CD4-positive, alpha-beta T cell treated with Interleukin-4 for 1 hour (primary cell): ENCODE results near the gene CTNNA2.

Experiments
- DNase-seq, 2 donors: peaks; one replicate each; pipeline ENCODE4 v3.0.0-alpha.2; 2020 to 2022

CTNNA2 gene

GRCh38 chr2:80246534-80246933 is 733.7 kb downstream of the CTNNA2 start:
- DNase-seq = no peak

DNA sequence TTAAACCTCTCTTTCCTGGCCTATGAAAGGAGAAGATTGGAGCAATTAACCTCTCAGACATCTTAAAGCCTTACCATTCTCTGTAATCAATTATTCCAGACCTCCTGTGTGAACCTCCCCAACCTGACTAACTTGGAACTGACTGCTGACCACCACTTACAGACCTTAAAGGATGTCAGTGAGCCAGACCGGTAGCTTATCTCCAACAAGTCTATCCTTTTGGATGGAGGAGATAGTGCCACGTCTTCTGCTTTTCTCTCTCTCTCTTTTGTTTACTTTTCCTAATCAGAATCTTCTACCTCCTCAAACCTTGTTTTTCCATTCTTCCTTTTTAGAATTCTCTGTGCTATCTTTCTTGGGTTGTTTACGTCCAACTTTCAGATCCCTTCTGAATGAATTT is 734.5 kb downstream of the CTNNA2 start:
- DNase-seq = no peak

DNA sequence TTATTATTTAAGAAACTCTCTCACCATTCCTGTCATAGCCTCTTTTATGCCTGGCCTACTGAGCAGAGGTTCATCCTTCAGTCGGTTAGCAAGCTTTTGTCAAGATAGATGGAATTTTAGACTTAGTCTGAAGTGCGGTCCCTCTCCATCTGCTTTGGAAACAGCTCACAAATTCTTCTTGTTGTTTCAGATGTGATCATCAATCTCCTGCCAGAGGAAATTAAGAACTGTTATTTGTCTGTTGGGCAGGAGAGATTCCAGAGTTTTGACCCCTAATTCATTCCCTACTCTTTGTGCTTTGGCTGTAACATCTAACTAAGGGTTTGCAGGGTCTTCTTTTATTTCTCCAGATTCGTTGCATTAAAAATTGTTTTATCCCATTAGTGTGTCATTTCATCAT is 735.3 kb downstream of the CTNNA2 start:
- DNase-seq = no peak

GRCh38 chr2:80252294-80252986 is 739.6 kb downstream of the CTNNA2 start:
- no peak for DNase-seq

- no peak for DNase-seq
Observed at GRCh38 chr2:80255918-80256781, 743.3 kb downstream of the CTNNA2 start.

GRCh38 chr2:80256782-80257167 is 743.9 kb downstream of the CTNNA2 start:
- no peak for DNase-seq

- DNase-seq = no peak
Observed at GRCh38 chr2:80257450-80257849, 744.6 kb downstream of the CTNNA2 start.

DNA sequence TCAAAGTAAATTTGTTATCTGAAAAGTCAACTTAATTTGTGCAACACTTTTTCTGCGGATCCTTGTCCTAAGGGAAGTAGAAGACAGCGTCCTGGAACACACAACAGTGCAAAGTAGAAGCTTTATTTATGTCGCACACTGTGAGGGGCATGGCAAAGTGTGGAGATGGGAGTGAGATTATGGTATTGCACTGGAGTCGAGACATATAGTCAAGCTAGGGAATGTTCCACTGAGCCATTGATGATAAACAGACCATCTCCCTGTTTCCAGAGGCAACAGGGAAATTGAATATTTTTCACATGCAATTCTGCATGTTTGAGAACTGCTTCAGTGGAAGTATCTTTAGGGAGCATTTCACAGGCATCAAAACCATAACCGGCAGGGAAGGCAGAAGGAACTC is 745.5 kb downstream of the CTNNA2 start:
- DNase-seq = no peak

GRCh38 chr2:80258793-80259192 is 745.9 kb downstream of the CTNNA2 start:
- no peak for DNase-seq

DNA sequence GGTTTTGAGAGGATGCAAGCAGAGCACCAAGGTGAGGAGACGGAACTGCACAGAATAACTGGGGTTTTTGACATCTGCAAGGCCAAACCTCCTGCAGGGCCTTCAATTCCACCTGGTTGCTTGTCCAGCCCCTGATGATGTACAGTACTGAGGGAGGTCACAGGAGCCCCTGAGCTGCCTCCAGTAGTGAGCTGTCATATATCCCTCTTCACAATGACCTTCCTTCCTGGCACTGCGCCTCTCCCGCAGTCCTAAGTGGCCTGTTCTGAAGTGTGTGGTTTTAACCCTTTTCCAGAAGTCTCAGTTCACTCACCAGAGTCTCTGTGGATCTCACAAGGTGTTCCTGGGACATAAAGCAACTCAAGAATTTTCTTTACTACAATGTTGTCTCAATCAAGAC is 746.4 kb downstream of the CTNNA2 start:
- no peak for DNase-seq

GRCh38 chr2:80266231-80266630 is 753.4 kb downstream of the CTNNA2 start:
- no peak for DNase-seq

DNA sequence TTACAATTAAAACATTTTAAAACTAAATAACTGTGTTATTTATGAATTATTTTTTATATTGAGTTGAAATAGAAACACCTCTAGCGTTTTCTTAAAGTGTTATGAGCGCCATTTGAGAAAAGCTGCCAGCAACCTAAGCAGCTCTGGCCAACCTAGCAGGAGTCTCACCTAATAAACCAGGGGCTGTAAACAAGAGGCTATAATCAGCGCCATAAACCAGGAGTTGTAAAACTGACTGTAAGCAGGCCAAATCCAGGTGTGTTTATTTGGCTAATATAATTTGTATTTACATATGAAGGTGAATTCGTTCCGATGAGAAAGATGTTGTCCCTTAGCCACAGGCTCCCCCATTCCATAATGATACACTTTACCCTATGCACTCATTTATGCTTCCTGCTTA is 757.0 kb downstream of the CTNNA2 start:
- DNase-seq = no peak

DNA sequence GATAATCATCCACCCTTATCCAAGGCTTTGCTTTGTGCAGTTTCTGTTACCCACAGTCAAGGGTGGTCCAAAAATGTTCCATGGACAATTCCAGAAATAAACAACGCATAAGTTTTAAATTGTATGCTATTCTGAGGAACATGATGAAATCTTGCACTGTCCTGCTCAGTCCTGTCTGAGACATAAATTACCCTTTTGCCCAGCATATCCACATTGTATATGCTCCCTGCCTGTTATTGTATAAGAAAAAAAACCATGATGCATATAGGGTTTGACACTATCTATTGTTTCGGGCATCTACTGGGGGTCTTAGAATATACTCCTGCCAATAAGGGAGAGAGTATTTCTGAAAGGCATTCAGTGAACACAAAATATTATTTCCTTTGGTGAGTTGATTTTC is 767.7 kb downstream of the CTNNA2 start:
- no peak for DNase-seq

DNA sequence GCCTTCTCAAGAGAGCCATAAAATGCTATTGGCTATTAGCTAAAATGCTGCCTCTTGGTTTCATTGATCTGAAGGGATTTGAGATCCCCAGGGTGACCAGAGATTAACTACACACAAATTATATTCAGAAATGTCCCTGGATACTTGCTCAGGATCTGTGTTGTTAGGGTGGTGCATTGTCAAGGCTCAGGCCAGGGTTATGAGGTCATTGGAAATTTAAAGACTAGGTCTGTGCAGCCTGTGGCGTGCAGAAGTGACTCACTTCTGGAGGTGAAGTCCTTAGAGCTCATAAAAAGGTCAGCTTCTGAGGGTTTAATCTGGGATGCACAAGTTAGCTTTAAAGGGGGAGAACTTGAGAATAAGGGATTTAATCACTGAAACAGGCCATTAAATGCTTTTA is 768.2 kb downstream of the CTNNA2 start:
- no peak for DNase-seq

DNA sequence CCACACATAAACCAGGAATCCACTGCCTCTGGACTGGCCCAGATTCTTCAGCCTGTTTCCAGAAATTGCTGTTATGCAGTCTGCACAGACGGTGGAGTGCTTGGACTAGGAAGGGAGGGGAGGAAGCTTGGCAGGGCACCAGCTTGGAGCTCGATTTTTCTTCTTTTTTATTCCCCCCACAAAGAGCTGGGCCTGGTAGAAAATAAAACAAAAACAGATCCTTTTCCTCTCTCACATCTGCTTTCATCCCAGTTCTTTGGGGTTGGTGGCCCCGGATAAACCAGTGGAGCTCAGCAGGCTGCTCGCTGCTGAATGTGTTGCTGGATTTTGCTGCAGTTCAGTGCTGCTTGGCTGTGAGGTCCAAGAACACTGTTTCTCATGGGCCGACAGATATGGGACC is 775.7 kb downstream of the CTNNA2 start:
- no peak for DNase-seq

DNA sequence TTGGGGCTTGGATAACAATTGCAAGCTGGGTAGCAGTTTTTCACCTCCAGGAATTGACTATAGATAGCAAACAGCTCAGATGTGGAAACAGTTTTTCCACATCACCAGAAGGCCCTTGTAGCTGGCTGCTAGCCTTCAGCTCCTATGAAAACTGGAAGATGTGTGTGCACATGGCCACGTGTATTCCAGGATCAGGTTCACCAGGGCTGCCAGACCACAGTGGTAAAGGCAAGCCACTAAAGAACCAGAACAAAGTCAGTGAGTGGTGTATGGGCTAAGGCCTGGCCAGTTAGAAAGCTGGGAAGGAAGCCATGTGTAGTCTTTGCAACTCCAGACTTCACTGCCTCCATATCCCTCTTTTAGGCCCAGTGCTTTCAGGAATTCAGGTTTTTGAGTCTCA is 778.8 kb downstream of the CTNNA2 start:
- no peak for DNase-seq

DNA sequence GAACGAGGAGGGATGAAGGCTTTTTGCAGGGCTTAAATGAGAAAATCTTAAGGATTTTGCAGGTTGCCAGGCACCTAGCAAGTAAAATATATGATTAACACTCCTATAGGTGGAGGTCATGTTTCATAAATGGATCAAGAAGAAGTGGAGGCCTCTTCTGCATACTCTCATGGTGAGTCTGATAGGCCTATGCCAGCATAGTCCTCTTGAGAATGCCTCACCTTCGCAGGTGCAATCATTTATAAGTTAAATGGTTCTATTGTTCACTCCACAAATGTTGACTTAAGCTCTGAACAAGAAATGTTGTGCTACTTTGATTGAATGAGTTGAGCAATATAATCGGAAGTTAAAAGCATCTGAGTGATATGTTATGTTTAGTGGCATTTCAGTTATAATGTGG is 779.6 kb downstream of the CTNNA2 start:
- no peak for DNase-seq

DNA sequence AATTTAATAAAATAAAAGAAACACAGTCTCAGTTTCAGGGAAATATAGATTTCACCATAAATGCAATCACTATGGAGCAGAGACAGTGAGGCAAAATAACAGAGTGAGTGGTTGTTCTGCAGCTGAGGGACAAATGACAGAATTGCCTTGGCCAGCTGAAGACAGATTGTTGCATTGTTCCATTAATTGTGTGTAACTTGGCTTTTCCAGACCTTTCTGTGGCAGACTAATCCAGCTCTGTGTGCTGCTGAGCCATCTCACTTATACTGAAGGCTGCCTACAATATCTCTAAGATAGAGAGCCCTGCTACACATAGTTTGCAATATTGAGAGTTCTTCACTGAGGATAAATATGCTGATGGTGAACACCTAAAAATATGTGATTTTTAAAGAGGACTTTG is 780.2 kb downstream of the CTNNA2 start:
- DNase-seq = no peak

DNA sequence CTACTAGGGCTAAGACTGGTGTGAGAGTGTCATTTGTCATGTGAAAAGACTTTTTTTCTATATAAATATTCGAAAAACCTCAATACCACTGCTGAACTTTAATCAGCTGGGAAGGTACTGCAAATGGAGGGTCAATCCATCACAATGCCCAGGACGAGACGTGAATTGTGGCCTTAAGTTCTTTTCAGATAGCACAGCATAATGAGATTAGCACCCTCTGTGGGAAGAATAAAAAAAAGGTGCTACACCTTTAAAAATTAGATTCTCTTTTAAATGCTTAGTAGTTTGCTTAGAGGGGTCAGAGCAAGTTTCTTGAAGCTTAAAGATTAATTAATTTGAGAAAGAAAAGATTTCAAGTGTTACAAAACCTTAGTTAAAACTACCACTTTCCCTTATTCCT is 786.1 kb downstream of the CTNNA2 start:
- no peak for DNase-seq

- no peak for DNase-seq
Observed at GRCh38 chr2:80299661-80300060, 786.8 kb downstream of the CTNNA2 start.

- no peak for DNase-seq
Observed at GRCh38 chr2:80300346-80300745, 787.5 kb downstream of the CTNNA2 start.

GRCh38 chr2:80300954-80301353 is 788.1 kb downstream of the CTNNA2 start:
- no peak for DNase-seq

- DNase-seq = no peak
Observed at GRCh38 chr2:80302001-80302313, 789.1 kb downstream of the CTNNA2 start.

GRCh38 chr2:80302314-80303005 is 789.6 kb downstream of the CTNNA2 start:
- DNase-seq = no peak
